ENCODE results near the gene TRIM63.

DNA sequence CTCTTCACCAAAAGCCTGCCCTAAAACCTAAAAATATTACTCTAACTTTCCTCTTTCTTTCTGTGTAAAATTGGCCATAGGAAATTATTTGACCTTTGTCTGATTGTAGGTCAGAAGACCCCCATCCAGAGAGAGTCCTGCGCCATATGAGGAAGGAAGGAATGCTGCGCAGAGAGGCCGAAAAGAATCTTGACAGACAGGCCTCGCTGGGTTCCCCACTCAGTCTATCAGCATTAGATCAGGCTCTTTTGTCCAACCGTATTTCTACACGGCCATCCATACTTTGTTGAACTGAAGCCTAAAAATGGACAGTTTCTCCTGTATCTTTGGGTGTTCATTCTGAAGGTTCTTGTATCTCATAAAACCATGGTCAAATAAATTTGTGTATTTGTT, 17.2 kb downstream of the TRIM63 start:
- TF ChIP-seq POLR2A (IDR thresholded peaks at IDR 0.05) (no peak), POLR2AphosphoS5 (IDR thresholded peaks at IDR 0.05) (no peak), CTCF (IDR thresholded peaks at IDR 0.05) (no peak)
